IMR-90 (cell line): ENCODE measurements around the gene ASAP2. TPM values are rescaled to one million over a fixed set of nuclear protein-coding genes. Genes with fewer than 3 reads are reported as not detected.
A peak's percentile ranks its signal among the peaks of the same experiment; 100 is the strongest.

Experiments
- ATAC-seq: fragments of 200-7000 bp; cut with Tn5 transposase; 2 replicates; pipeline ENCODE4 v1.9.1; 2020; ENCODE audit warnings: low read depth, mild to moderate bottlenecking, moderate library complexity
- BruUV-seq: library from RNA; stranded (reverse); fragments of 400-500 nt; replicated peaks from 2 replicates; lab custom pipeline; 2021; lab: Mats Ljungman, UMichigan
- CTCF ChIA-PET: fragments of 300-600 bp; formaldehyde crosslinking; extraction: SDS; loops from one replicate; lab custom pipeline; 2021; ENCODE audit warnings: antibody characterized with exemption; lab: Yijun Ruan, JAX
- POLR2A ChIA-PET: fragments of 300-600 bp; sonication (Branson Sonifier 250); formaldehyde crosslinking; loops from one replicate; lab custom pipeline; 2022; ENCODE audit warnings: antibody characterized with exemption; ENCODE audit not compliant: unreplicated experiment; lab: Charles Lee
- DNase-seq: peaks from one replicate; pipeline ENCODE4 v3.0.0; 2013
- H2AFZ ChIP-seq: replicated peaks from 2 replicates; pipeline ENCODE3; 2013; ENCODE audit warnings: low read length, mild to moderate bottlenecking; ENCODE audit not compliant: poor library complexity
- H2AK5ac ChIP-seq: 2 replicates; pipeline ENCODE4 v1.6.1; 2013; ENCODE audit warnings: low read depth, low read length, inconsistent platforms
- H2AK9ac ChIP-seq: replicated peaks from 2 replicates; pipeline ENCODE3; 2013; ENCODE audit warnings: mild to moderate bottlenecking, low read depth, low read length, moderate library complexity; ENCODE audit not compliant: poor library complexity
- H2BK120ac ChIP-seq: 2 replicates; pipeline ENCODE4 v1.6.1; 2013; ENCODE audit warnings: low read depth, low read length, inconsistent platforms
- H2BK15ac ChIP-seq: 3 replicates; pipeline ENCODE4 v1.6.1; 2013; ENCODE audit warnings: low read depth, low read length, inconsistent platforms
- H2BK20ac ChIP-seq: 2 replicates; pipeline ENCODE4 v1.6.1; 2013; ENCODE audit warnings: low read depth, mild to moderate bottlenecking, inconsistent platforms, low read length, moderate library complexity
- H2BK5ac ChIP-seq: 2 replicates; pipeline ENCODE4 v1.6.1; 2013; ENCODE audit warnings: mild to moderate bottlenecking, low read depth, low read length, inconsistent platforms; ENCODE audit not compliant: poor library complexity, severe bottlenecking
- H3K14ac ChIP-seq: replicated peaks from 2 replicates; pipeline ENCODE4 v1.6.1; 2013; ENCODE audit warnings: low read depth, low read length, inconsistent platforms
- H3K18ac ChIP-seq: 2 replicates; pipeline ENCODE4 v1.6.1; 2013; ENCODE audit warnings: low read depth, low read length, control low read depth
- H3K23ac ChIP-seq: 2 replicates; pipeline ENCODE4 v1.6.1; 2013; ENCODE audit warnings: low read depth, low read length, inconsistent platforms
- H3K27ac ChIP-seq: 2 replicates; pipeline ENCODE4 v1.5.1; 2013; ENCODE audit warnings: mild to moderate bottlenecking, control low read depth, low read length; ENCODE audit not compliant: insufficient read depth
- H3K27me3 ChIP-seq: 2 replicates; pipeline ENCODE4 v1.6.1; 2013; ENCODE audit warnings: low read length; ENCODE audit not compliant: control insufficient read depth, insufficient read depth
- H3K36me3 ChIP-seq: 2 replicates; pipeline ENCODE4 v1.6.1; 2013; ENCODE audit warnings: low read length, mixed read lengths; ENCODE audit not compliant: control insufficient read depth, insufficient read depth
- H3K4ac ChIP-seq: 2 replicates; pipeline ENCODE4 v1.6.1; 2013; ENCODE audit warnings: low read depth, low read length, inconsistent platforms
- H3K4me1 ChIP-seq: 2 replicates; pipeline ENCODE4 v1.6.1; 2013; ENCODE audit warnings: low read length, mixed read lengths; ENCODE audit not compliant: control insufficient read depth, insufficient read depth
- H3K4me2 ChIP-seq: 2 replicates; pipeline ENCODE4 v1.6.1; 2013; ENCODE audit warnings: low read depth, mild to moderate bottlenecking, control low read depth, low read length, moderate library complexity
- H3K4me3 ChIP-seq: 2 replicates; pipeline ENCODE4 v1.5.1; 2013; ENCODE audit warnings: low read depth, mild to moderate bottlenecking, control low read depth, low read length, moderate library complexity; ENCODE audit not compliant: insufficient read depth
- H3K56ac ChIP-seq: 2 replicates; pipeline ENCODE4 v1.6.1; 2013; ENCODE audit warnings: low read length, inconsistent platforms; ENCODE audit not compliant: insufficient read depth; ENCODE audit errors: extremely low read depth
- H3K79me1 ChIP-seq, 2 experiments: 2 replicates each; pipeline ENCODE4 v1.6.1; 2013; ENCODE audit warnings: low read length in 2 of 2, inconsistent platforms in 1 of 2, low read depth in 1 of 2
- H3K9ac ChIP-seq: 2 replicates; pipeline ENCODE4 v1.6.1; 2013; ENCODE audit warnings: low read depth, low read length, control low read depth
- H3K9me1 ChIP-seq: 2 replicates; pipeline ENCODE4 v1.6.1; 2013; ENCODE audit warnings: low read length, inconsistent platforms; ENCODE audit not compliant: insufficient read depth
- H3K9me3 ChIP-seq: 2 replicates; pipeline ENCODE4 v1.6.1; 2013; ENCODE audit warnings: low read length; ENCODE audit not compliant: control insufficient read depth, insufficient read depth
- H4K20me1 ChIP-seq: 2 replicates; pipeline ENCODE4 v1.6.1; 2013; ENCODE audit warnings: low read length, inconsistent platforms; ENCODE audit not compliant: insufficient read depth
- H4K5ac ChIP-seq: 2 replicates; pipeline ENCODE4 v1.6.1; 2013; ENCODE audit warnings: mild to moderate bottlenecking, low read depth, low read length, control low read depth
- H4K8ac ChIP-seq, 2 experiments: 2 replicates each; pipeline ENCODE4 v1.6.1; 2013; ENCODE audit warnings: low read depth in 2 of 2, low read length in 2 of 2, control low read depth in 1 of 2, inconsistent platforms in 1 of 2
- H4K91ac ChIP-seq: 2 replicates; pipeline ENCODE4 v1.6.1; 2013; ENCODE audit warnings: low read depth, low read length, inconsistent platforms; ENCODE audit not compliant: insufficient read depth
- CEBPB ChIP-seq: IDR thresholded peaks from 2 replicates; pipeline ENCODE4 v1.6.1; 2012; ENCODE audit warnings: low read depth, low read length, improper control_type of control experiment
- CHD1 ChIP-seq: IDR thresholded peaks from 2 replicates; pipeline ENCODE4 v1.6.1; 2012; ENCODE audit warnings: low read depth, low read length, improper control_type of control experiment
- ELK1 ChIP-seq: fragments of 150-350 bp; IDR thresholded peaks from 2 replicates; pipeline ENCODE4 v1.6.1; 2016; ENCODE audit warnings: low read depth, mild to moderate bottlenecking, low read length, moderate library complexity, borderline replicate concordance
- FOS ChIP-seq: fragments of 150-350 bp; IDR thresholded peaks from 2 replicates; pipeline ENCODE4 v1.6.1; 2016; ENCODE audit warnings: low read depth, low read length
- MAFK ChIP-seq: IDR thresholded peaks from 2 replicates; pipeline ENCODE4 v1.6.1; 2012; ENCODE audit warnings: low read depth, low read length, improper control_type of control experiment
- MAZ ChIP-seq: IDR thresholded peaks from 2 replicates; pipeline ENCODE4 v1.6.1; 2012; ENCODE audit warnings: low read depth, mild to moderate bottlenecking, low read length, improper control_type of control experiment, moderate library complexity, borderline replicate concordance
- MXI1 ChIP-seq: IDR thresholded peaks from 2 replicates; pipeline ENCODE4 v1.6.1; 2012; ENCODE audit warnings: low read depth, mild to moderate bottlenecking, low read length, moderate library complexity, borderline replicate concordance
- NFE2L2 ChIP-seq: fragments of 150-350 bp; IDR thresholded peaks from 2 replicates; pipeline ENCODE4 v1.6.1; 2016; ENCODE audit warnings: low read depth, mild to moderate bottlenecking, low read length
- POLR2A ChIP-seq: IDR thresholded peaks from 2 replicates; pipeline ENCODE4 v1.6.1; 2012; ENCODE audit warnings: mild to moderate bottlenecking, low read depth, low read length
- RCOR1 ChIP-seq: IDR thresholded peaks from 2 replicates; pipeline ENCODE4 v1.6.1; 2012; ENCODE audit warnings: mild to moderate bottlenecking, low read length, improper control_type of control experiment; ENCODE audit not compliant: insufficient replicate concordance
- SMC3 ChIP-seq: fragments of 150-350 bp; IDR thresholded peaks from 2 replicates; pipeline ENCODE4 v1.6.1; 2016; ENCODE audit warnings: low read depth, mild to moderate bottlenecking, antibody characterized with exemption, low read length, moderate library complexity
- WGBS, 2 experiments: methylation state at CpG; one replicate each; pipeline versions ENCODE4 v1.1.5 to v1.1.7; 2013; ENCODE audit warnings: missing lambda C conversion rate in 2 of 2; ENCODE audit not compliant: insufficient read length in 1 of 2; ENCODE audit errors: extremely low coverage in 2 of 2; 5-methylcytosine and 5-hydroxymethylcytosine counted together
- dilution Hi-C: fragments of 300-500 bp; cut with HindIII; formaldehyde crosslinking; loops from one replicate; pipeline ENCODE4 v1.14.3; 2018; ENCODE audit warnings: low sequenced_read_pairs; ENCODE audit not compliant: unreplicated experiment
- in situ Hi-C: fragments of 300-500 bp; cut with MboI; formaldehyde crosslinking; loops from 3 replicates; pipeline ENCODE4 v1.14.3; 2019; ENCODE audit warnings: low sequenced_read_pairs, inconsistent platforms, mixed read lengths
- intact Hi-C: fragments of 100-400 bp; cut with micrococcal nuclease; formaldehyde crosslinking; loops from 2 replicates; pipeline ENCODE4 v1.10.0; 2022
- polyA plus RNA-seq, 3 experiments: library from polyadenylated mRNA; depleted of rRNA; stranded (reverse); fragments of >200 nt; gene quantifications; 2 replicates each; pipeline ENCODE4 v1.2.3, GENCODE V29; 2012; ENCODE audit warnings: low replicate concordance in 1 of 3
- total RNA-seq: library from RNA; depleted of rRNA; stranded (reverse); fragments of >200 nt; gene quantifications from 2 replicates; pipeline ENCODE4 v1.2.3, GENCODE V29; 2012
- TF ChIP-seq, protein P1 (sequence below): fragments of 150-350 bp; IDR thresholded peaks from 2 replicates; pipeline ENCODE4 v1.6.1; 2017; ENCODE audit warnings: mild to moderate bottlenecking, antibody characterized with exemption, low read length, low read depth
- TF ChIP-seq, protein P2 (sequence below): conservative IDR thresholded peaks from 2 replicates; pipeline ENCODE4 v1.5.1; 2012; ENCODE audit warnings: mild to moderate bottlenecking, low read depth, low read length, improper control_type of control experiment

The ASAP2 gene
- total and polyA plus RNA-seq, 2 of the 4 experiments (the other 2 are of a cell fraction) = 19.7 to 28.1 TPM

- Histone ChIP-seq H3K56ac (peak overlapping the region; percentile 18; the same call in 1 of the 2 replicates), H2AFZ (no peak overlapping the region), H3K27me3 (no peaks in the 10 kb centered on the region), H2BK15ac (peak overlapping the region; percentile 66; the same call in 1 of the 3 replicates), H3K36me3 (no peaks in the 10 kb centered on the region), H3K9me3 (no peaks in the 10 kb centered on the region), H2BK5ac (peak overlapping the region; percentile 81), H3K14ac (peak overlapping the region; percentile 80), H3K27ac (peak overlapping the region; percentile 48), H3K4me2 (peak overlapping the region; percentile 14; the same call in 1 of the 2 replicates), H4K5ac (no peak overlapping the region), H4K8ac (peak overlapping the region in 1 of 2 experiments; percentile 46; a peak in 2 of 4 replicates), H2BK120ac (peak overlapping the region; percentile 22), H3K4me3 (no peak overlapping the region), H4K91ac (peak overlapping the region; percentile 58), H4K20me1 (peaks cover 55% of the 10 kb centered on the region), H3K23ac (no peak overlapping the region; the same call in 1 of the 2 replicates), H2AK5ac (peak overlapping the region; percentile 72), H3K79me1 (peaks cover 41 to 90% of the 10 kb centered on the region in 2 experiments), H2AK9ac (peak overlapping the region; percentile 46), H3K4ac (peak overlapping the region; percentile 79), H3K9ac (no peak overlapping the region; the same call in 1 of the 2 replicates), H3K18ac (peak overlapping the region; percentile 18; the same call in 1 of the 2 replicates), H3K9me1 (peaks cover 39% of the 10 kb centered on the region), H2BK20ac (no peak overlapping the region; the same call in 1 of the 2 replicates), H3K4me1 (peaks cover 20% of the 10 kb centered on the region)
- dilution Hi-C loops (no loop called here), intact Hi-C loops (no loop called here), in situ Hi-C loops (no loop called here)
- POLR2A ChIA-PET = no interaction called here
- DNase-seq = no peak
- CTCF ChIA-PET = interaction anchor here (0.6 to 1.0 kb wide), 2 partner anchors 102 to 1797 kb away, joined by 3 to 4 read pairs; no protein-coding TSS in a partner anchor
- no TSS peak for BruUV-seq
- ATAC-seq = peak; percentile 7
- no CpG with 5 or more reads among the region's 1 CpG for WGBS, 2 experiments
- no peak for TF ChIP-seq FOS
- TF ChIP-seq, protein P1, sequence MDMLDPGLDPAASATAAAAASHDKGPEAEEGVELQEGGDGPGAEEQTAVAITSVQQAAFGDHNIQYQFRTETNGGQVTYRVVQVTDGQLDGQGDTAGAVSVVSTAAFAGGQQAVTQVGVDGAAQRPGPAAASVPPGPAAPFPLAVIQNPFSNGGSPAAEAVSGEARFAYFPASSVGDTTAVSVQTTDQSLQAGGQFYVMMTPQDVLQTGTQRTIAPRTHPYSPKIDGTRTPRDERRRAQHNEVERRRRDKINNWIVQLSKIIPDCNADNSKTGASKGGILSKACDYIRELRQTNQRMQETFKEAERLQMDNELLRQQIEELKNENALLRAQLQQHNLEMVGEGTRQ = no peak
- no peak for TF ChIP-seq CHD1
- TF ChIP-seq POLR2A = no peak
- no peak for TF ChIP-seq ELK1
- TF ChIP-seq MAZ = no peak
- TF ChIP-seq SMC3 = no peak
- no peak for TF ChIP-seq RCOR1
- TF ChIP-seq, protein P2, sequence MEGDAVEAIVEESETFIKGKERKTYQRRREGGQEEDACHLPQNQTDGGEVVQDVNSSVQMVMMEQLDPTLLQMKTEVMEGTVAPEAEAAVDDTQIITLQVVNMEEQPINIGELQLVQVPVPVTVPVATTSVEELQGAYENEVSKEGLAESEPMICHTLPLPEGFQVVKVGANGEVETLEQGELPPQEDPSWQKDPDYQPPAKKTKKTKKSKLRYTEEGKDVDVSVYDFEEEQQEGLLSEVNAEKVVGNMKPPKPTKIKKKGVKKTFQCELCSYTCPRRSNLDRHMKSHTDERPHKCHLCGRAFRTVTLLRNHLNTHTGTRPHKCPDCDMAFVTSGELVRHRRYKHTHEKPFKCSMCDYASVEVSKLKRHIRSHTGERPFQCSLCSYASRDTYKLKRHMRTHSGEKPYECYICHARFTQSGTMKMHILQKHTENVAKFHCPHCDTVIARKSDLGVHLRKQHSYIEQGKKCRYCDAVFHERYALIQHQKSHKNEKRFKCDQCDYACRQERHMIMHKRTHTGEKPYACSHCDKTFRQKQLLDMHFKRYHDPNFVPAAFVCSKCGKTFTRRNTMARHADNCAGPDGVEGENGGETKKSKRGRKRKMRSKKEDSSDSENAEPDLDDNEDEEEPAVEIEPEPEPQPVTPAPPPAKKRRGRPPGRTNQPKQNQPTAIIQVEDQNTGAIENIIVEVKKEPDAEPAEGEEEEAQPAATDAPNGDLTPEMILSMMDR = no peak
- TF ChIP-seq CEBPB = no peak
- no peak for TF ChIP-seq MXI1
- no peak for TF ChIP-seq MAFK
- TF ChIP-seq NFE2L2 = no peak
Measured at GRCh38 chr2:9310798-9311197, 104.2 kb downstream of the ASAP2 start.
